Fibroblast of lung (primary cell): ENCODE measurements around the gene ELMO1. TPM values are rescaled to one million over a fixed set of nuclear protein-coding genes. Genes with fewer than 3 reads are reported as not detected.

ENCODE experiments used
- DNase-seq, 2 donors: peaks; one replicate each; pipeline versions ENCODE4 v3.0.0 to v3.0.0-alpha.2; 2010; ENCODE audit warnings: low read depth in 2 of 2
- H2AFZ ChIP-seq: 2 replicates; pipeline ENCODE4 v1.5.1; 2012; ENCODE audit warnings: low read length, control low read depth, inconsistent platforms
- H3K27ac ChIP-seq: 2 replicates; pipeline ENCODE4 v1.5.1; 2011; ENCODE audit warnings: low read length, control low read depth; ENCODE audit not compliant: insufficient read depth
- H3K27me3 ChIP-seq: 2 replicates; pipeline ENCODE4 v1.5.1; 2011; ENCODE audit warnings: mild to moderate bottlenecking, low read length; ENCODE audit not compliant: control insufficient read depth, insufficient read depth
- H3K36me3 ChIP-seq: 2 replicates; pipeline ENCODE4 v1.5.1; 2011; ENCODE audit warnings: low read length; ENCODE audit not compliant: control insufficient read depth, insufficient read depth
- H3K4me1 ChIP-seq: 2 replicates; pipeline ENCODE4 v1.5.1; 2011; ENCODE audit warnings: low read length; ENCODE audit not compliant: control insufficient read depth, insufficient read depth; ENCODE audit errors: extremely low read depth
- H3K4me2 ChIP-seq: 2 replicates; pipeline ENCODE4 v1.5.1; 2011; ENCODE audit warnings: low read length, control low read depth; ENCODE audit not compliant: insufficient read depth; ENCODE audit errors: extremely low read depth
- H3K4me3 ChIP-seq, 4 experiments: fragments of 200-600 bp in 1 of 4; sonication (generic) in 1 of 4; replicated peaks in 1 of 4; 2 replicates each; pipeline ENCODE4 v1.5.1; 2011 to 2016; ENCODE audit warnings: low read length in 4 of 4, low read depth in 3 of 4, mild to moderate bottlenecking in 3 of 4, control low read depth in 2 of 4, inconsistent platforms in 1 of 4, mixed read lengths in 1 of 4; ENCODE audit not compliant: insufficient read depth in 1 of 4; ENCODE audit errors: control extremely low read depth in 1 of 4
- H3K79me2 ChIP-seq: 2 replicates; pipeline ENCODE4 v1.5.1; 2012; ENCODE audit warnings: mild to moderate bottlenecking, low read length, inconsistent platforms; ENCODE audit not compliant: control insufficient read depth, insufficient read depth
- H3K9ac ChIP-seq: 2 replicates; pipeline ENCODE4 v1.5.1; 2011; ENCODE audit warnings: mild to moderate bottlenecking, low read length, control low read depth; ENCODE audit not compliant: insufficient read depth
- H3K9me3 ChIP-seq: 2 replicates; pipeline ENCODE4 v1.5.1; 2012; ENCODE audit warnings: low read depth, low read length; ENCODE audit not compliant: control insufficient read depth, insufficient read depth
- H4K20me1 ChIP-seq: 2 replicates; pipeline ENCODE4 v1.5.1; 2011; ENCODE audit warnings: low read length; ENCODE audit not compliant: control insufficient read depth, insufficient read depth; ENCODE audit errors: extremely low read depth
- EZH2 ChIP-seq: IDR thresholded peaks from 2 replicates; pipeline ENCODE4 v1.5.1; 2012; ENCODE audit warnings: low read length, control low read depth, mild to moderate bottlenecking; ENCODE audit errors: missing control alignments
- polyA plus RNA-seq, 2 donors: library from polyadenylated mRNA; depleted of rRNA in 1 of 2; stranded (reverse) in 1 of 2; unstranded in 1 of 2; fragments of >200 nt; gene quantifications; 2 replicates each; pipeline ENCODE4 v1.2.1, GENCODE V29; 2011 to 2012; ENCODE audit warnings: missing spikeins in 1 of 2
- total RNA-seq: library from RNA; depleted of rRNA; stranded (reverse); fragments of >200 nt; gene quantifications from 2 replicates; pipeline ENCODE4 v1.2.1, GENCODE V29; 2014
- TF ChIP-seq, protein P1 (sequence below), 2 donors: IDR thresholded peaks in 1 of 2; conservative IDR thresholded peaks in 1 of 2; 1 replicate in 1 of 2; 2 replicates in 1 of 2; pipeline ENCODE4 v1.5.1; 2011 to 2012; ENCODE audit warnings: low read length in 2 of 2, control low read depth in 1 of 2, inconsistent platforms in 1 of 2, low read depth in 1 of 2, mild to moderate bottlenecking in 1 of 2

ELMO1 gene
- total and polyA plus RNA-seq, 2 donors (not counting 1 experiment from before 2014, with no cell fraction given) = 0.50 TPM; not detected in 1

DNA sequence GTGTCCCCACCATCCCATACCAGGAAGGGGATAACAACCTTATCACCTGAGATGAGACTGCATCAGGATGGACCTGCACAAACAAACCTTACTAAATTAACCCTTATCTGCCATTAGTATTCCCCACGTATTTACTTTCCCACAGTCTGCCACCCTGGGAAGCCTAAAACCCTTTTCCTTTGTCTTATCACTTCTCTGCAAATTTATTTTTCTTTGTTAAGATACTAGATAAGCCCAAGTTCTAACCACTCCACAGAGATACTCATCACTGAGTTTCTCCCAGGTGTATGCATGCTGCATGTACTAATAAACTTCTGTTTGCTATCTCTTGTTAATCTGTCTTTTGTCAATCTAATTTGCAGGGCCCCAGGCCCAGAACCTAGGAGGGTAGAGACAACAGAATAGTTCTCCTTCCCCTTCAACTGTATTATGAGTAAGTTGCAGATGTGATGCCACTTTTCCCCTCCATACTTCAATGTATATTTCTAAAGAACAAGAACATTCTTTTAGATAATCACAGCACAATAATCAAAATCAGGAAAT, 66.0 kb downstream of the ELMO1 start:
- no peaks in the 10 kb centered on the region for H3K36me3 ChIP-seq
- no peaks in the 10 kb centered on the region for H3K79me2 ChIP-seq
- no peak for DNase-seq
- no peaks in the 10 kb centered on the region for H4K20me1 ChIP-seq
- H3K4me1 ChIP-seq = no peaks in the 10 kb centered on the region
- no peaks in the 10 kb centered on the region for H3K9me3 ChIP-seq
- H3K4me3 ChIP-seq = no peak overlapping the region
- H3K27ac ChIP-seq = no peak overlapping the region
- no peak overlapping the region for H2AFZ ChIP-seq
- no peak overlapping the region for H3K4me2 ChIP-seq
- H3K9ac ChIP-seq = no peak overlapping the region
- no peak for TF ChIP-seq EZH2
- TF ChIP-seq, protein P1, sequence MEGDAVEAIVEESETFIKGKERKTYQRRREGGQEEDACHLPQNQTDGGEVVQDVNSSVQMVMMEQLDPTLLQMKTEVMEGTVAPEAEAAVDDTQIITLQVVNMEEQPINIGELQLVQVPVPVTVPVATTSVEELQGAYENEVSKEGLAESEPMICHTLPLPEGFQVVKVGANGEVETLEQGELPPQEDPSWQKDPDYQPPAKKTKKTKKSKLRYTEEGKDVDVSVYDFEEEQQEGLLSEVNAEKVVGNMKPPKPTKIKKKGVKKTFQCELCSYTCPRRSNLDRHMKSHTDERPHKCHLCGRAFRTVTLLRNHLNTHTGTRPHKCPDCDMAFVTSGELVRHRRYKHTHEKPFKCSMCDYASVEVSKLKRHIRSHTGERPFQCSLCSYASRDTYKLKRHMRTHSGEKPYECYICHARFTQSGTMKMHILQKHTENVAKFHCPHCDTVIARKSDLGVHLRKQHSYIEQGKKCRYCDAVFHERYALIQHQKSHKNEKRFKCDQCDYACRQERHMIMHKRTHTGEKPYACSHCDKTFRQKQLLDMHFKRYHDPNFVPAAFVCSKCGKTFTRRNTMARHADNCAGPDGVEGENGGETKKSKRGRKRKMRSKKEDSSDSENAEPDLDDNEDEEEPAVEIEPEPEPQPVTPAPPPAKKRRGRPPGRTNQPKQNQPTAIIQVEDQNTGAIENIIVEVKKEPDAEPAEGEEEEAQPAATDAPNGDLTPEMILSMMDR (conservative IDR thresholded peaks at IDR 0.05 in 1 of 2, IDR thresholded peaks at IDR 0.05 in 1 of 2; ENCODE audit: low read depth in 1 of 2, low read length in 2 of 2) = no peak
- no peaks in the 10 kb centered on the region for H3K27me3 ChIP-seq

DNA sequence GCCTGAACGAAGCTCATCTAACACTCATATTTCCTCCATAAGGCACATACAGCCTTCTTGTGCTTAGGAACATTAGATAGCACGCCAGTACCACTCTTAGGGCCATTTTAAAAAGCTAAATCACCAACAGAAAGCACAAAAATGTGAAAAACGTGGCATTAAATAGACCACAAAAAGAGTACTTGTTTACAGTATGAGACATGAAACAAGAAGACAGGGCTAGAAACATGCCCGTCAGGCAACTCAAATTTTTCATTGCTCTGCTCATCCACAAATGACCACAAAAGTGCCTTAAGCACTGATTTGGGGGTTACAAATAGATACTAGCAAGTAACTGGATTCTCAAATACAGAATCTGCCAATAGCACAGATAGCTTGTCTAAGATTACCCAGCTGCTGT, 67.8 kb downstream of the ELMO1 start:
- H3K4me1 ChIP-seq = no peaks in the 10 kb centered on the region
- H3K4me3 ChIP-seq = no peak overlapping the region
- H3K27ac ChIP-seq = no peak overlapping the region
- DNase-seq = no peak
- no peak for TF ChIP-seq EZH2
- TF ChIP-seq, protein P1 (conservative IDR thresholded peaks at IDR 0.05 in 1 of 2, IDR thresholded peaks at IDR 0.05 in 1 of 2; ENCODE audit: low read depth in 1 of 2, low read length in 2 of 2) = no peak
- no peak overlapping the region for H2AFZ ChIP-seq
- H3K9me3 ChIP-seq = no peaks in the 10 kb centered on the region
- no peak overlapping the region for H3K9ac ChIP-seq
- no peaks in the 10 kb centered on the region for H4K20me1 ChIP-seq
- H3K79me2 ChIP-seq = no peaks in the 10 kb centered on the region
- H3K27me3 ChIP-seq = no peaks in the 10 kb centered on the region
- no peak overlapping the region for H3K4me2 ChIP-seq
- no peaks in the 10 kb centered on the region for H3K36me3 ChIP-seq

DNA sequence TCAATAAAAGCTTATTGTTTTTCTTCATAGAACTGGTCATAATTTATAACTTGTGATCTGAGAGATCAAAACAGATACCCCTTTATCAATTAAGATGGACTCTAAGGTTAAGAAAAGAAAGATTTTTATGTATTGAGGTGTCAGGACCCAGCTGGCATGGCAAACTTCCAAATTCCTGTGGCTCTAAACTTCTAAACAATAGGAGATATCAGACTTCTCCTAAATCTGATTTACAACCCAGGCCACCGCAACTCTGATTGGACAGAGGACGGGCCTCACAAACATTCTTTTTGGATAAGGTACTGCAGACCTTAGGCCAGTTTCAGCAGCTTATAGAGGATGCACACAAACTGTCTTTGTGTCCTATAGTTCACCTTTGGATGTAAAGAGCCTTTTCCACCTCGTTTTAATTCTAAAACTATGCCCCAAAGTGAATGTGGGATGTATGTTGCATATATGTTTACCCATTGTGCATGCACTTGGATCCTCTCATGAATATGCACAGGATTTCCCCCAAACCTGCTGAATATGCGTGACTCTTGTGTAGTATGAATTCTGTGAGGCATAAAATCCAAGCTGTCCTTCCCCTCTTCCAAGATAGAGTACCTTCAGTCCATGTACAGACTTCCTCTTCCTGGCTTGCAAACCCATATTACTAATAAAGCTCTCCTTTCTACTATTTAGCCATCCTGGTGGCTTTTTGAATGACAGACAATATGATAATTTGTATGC, 69.0 kb downstream of the ELMO1 start:
- no peak for TF ChIP-seq EZH2
- TF ChIP-seq, protein P1 (conservative IDR thresholded peaks at IDR 0.05 in 1 of 2, IDR thresholded peaks at IDR 0.05 in 1 of 2; ENCODE audit: low read depth in 1 of 2, low read length in 2 of 2) = no peak

More for the DNA sequence above, 69.0 kb downstream of the ELMO1 start:
- Histone ChIP-seq H3K36me3 (no peaks in the 10 kb centered on the region), H3K27ac (no peak overlapping the region), H3K9ac (no peak overlapping the region), H3K27me3 (no peaks in the 10 kb centered on the region), H3K4me2 (no peak overlapping the region), H3K79me2 (no peaks in the 10 kb centered on the region), H3K4me3 (no peak overlapping the region), H2AFZ (no peak overlapping the region), H3K9me3 (no peaks in the 10 kb centered on the region), H4K20me1 (no peaks in the 10 kb centered on the region), H3K4me1 (no peaks in the 10 kb centered on the region)
- no peak for DNase-seq
